ENCODE measurements around the gene CYYR1.

Gene CYYR1

GRCh38 chr21:26451081-26451740 is 121.9 kb downstream of the CYYR1 start:
- H3K27ac ChIP-seq (ENCODE audit: low read length) = no peak overlapping the region
- H3K9ac ChIP-seq (ENCODE audit: low read depth, low read length) = no peak overlapping the region
- H3K4me3 ChIP-seq (ENCODE audit: low read length) = no peak overlapping the region
- H3K36me3 ChIP-seq (ENCODE audit: insufficient read depth, low read depth, low read length) = no peaks in the 10 kb centered on the region
- no peaks in the 10 kb centered on the region for H3K27me3 ChIP-seq (ENCODE audit: insufficient read depth, low read length)
- no peaks in the 10 kb centered on the region for H3K4me1 ChIP-seq (ENCODE audit: insufficient read depth, low read length)
- H3K9me3 ChIP-seq (ENCODE audit: insufficient read depth, low read depth, low read length) = no peaks in the 10 kb centered on the region

GRCh38 chr21:26449161-26449560 is 123.9 kb downstream of the CYYR1 start:
- H3K27me3 ChIP-seq (ENCODE audit: insufficient read depth, low read length) = no peaks in the 10 kb centered on the region
- H3K9ac ChIP-seq (ENCODE audit: low read depth, low read length) = no peak overlapping the region
- H3K27ac ChIP-seq (ENCODE audit: low read length) = no peak overlapping the region
- H3K9me3 ChIP-seq (ENCODE audit: insufficient read depth, low read depth, low read length) = no peaks in the 10 kb centered on the region
- no peaks in the 10 kb centered on the region for H3K4me1 ChIP-seq (ENCODE audit: insufficient read depth, low read length)
- no peak overlapping the region for H3K4me3 ChIP-seq (ENCODE audit: low read length)
- no peaks in the 10 kb centered on the region for H3K36me3 ChIP-seq (ENCODE audit: insufficient read depth, low read depth, low read length)

GRCh38 chr21:26448751-26449150 is 124.3 kb downstream of the CYYR1 start:
- Histone ChIP-seq H3K4me1 (ENCODE audit: insufficient read depth, low read length) (no peaks in the 10 kb centered on the region), H3K4me3 (ENCODE audit: low read length) (no peak overlapping the region), H3K9me3 (ENCODE audit: insufficient read depth, low read depth, low read length) (no peaks in the 10 kb centered on the region), H3K27ac (ENCODE audit: low read length) (no peak overlapping the region), H3K9ac (ENCODE audit: low read depth, low read length) (no peak overlapping the region), H3K36me3 (ENCODE audit: insufficient read depth, low read depth, low read length) (no peaks in the 10 kb centered on the region), H3K27me3 (ENCODE audit: insufficient read depth, low read length) (no peaks in the 10 kb centered on the region)

GRCh38 chr21:26447932-26448475 is 125.1 kb downstream of the CYYR1 start:
- no peak overlapping the region for H3K27ac ChIP-seq (ENCODE audit: low read length)
- no peaks in the 10 kb centered on the region for H3K9me3 ChIP-seq (ENCODE audit: insufficient read depth, low read depth, low read length)
- no peak overlapping the region for H3K9ac ChIP-seq (ENCODE audit: low read depth, low read length)
- no peaks in the 10 kb centered on the region for H3K4me1 ChIP-seq (ENCODE audit: insufficient read depth, low read length)
- no peaks in the 10 kb centered on the region for H3K36me3 ChIP-seq (ENCODE audit: insufficient read depth, low read depth, low read length)
- no peaks in the 10 kb centered on the region for H3K27me3 ChIP-seq (ENCODE audit: insufficient read depth, low read length)
- H3K4me3 ChIP-seq (ENCODE audit: low read length) = no peak overlapping the region

- Histone ChIP-seq H3K27ac (ENCODE audit: low read length) (no peak overlapping the region), H3K4me1 (ENCODE audit: insufficient read depth, low read length) (no peaks in the 10 kb centered on the region), H3K27me3 (ENCODE audit: insufficient read depth, low read length) (no peaks in the 10 kb centered on the region), H3K36me3 (ENCODE audit: insufficient read depth, low read depth, low read length) (no peaks in the 10 kb centered on the region), H3K9me3 (ENCODE audit: insufficient read depth, low read depth, low read length) (no peaks in the 10 kb centered on the region), H3K4me3 (ENCODE audit: low read length) (no peak overlapping the region), H3K9ac (ENCODE audit: low read depth, low read length) (no peak overlapping the region)
Observed at GRCh38 chr21:26445440-26445839, 127.6 kb downstream of the CYYR1 start.

GRCh38 chr21:26444646-26445045 is 128.4 kb downstream of the CYYR1 start:
- H3K36me3 ChIP-seq (ENCODE audit: insufficient read depth, low read depth, low read length) = no peaks in the 10 kb centered on the region
- H3K4me3 ChIP-seq (ENCODE audit: low read length) = no peak overlapping the region
- no peaks in the 10 kb centered on the region for H3K27me3 ChIP-seq (ENCODE audit: insufficient read depth, low read length)
- H3K27ac ChIP-seq (ENCODE audit: low read length) = no peak overlapping the region
- no peak overlapping the region for H3K9ac ChIP-seq (ENCODE audit: low read depth, low read length)
- no peaks in the 10 kb centered on the region for H3K4me1 ChIP-seq (ENCODE audit: insufficient read depth, low read length)
- no peaks in the 10 kb centered on the region for H3K9me3 ChIP-seq (ENCODE audit: insufficient read depth, low read depth, low read length)

GRCh38 chr21:26443867-26444266 is 129.2 kb downstream of the CYYR1 start:
- no peak overlapping the region for H3K27ac ChIP-seq (ENCODE audit: low read length)
- H3K4me1 ChIP-seq (ENCODE audit: insufficient read depth, low read length) = no peaks in the 10 kb centered on the region
- H3K9me3 ChIP-seq (ENCODE audit: insufficient read depth, low read depth, low read length) = no peaks in the 10 kb centered on the region
- H3K36me3 ChIP-seq (ENCODE audit: insufficient read depth, low read depth, low read length) = no peaks in the 10 kb centered on the region
- H3K9ac ChIP-seq (ENCODE audit: low read depth, low read length) = no peak overlapping the region
- no peak overlapping the region for H3K4me3 ChIP-seq (ENCODE audit: low read length)
- H3K27me3 ChIP-seq (ENCODE audit: insufficient read depth, low read length) = no peaks in the 10 kb centered on the region

- no peaks in the 10 kb centered on the region for H3K9me3 ChIP-seq (ENCODE audit: insufficient read depth, low read depth, low read length)
- H3K4me3 ChIP-seq (ENCODE audit: low read length) = no peak overlapping the region
- no peaks in the 10 kb centered on the region for H3K36me3 ChIP-seq (ENCODE audit: insufficient read depth, low read depth, low read length)
- H3K27me3 ChIP-seq (ENCODE audit: insufficient read depth, low read length) = no peaks in the 10 kb centered on the region
- no peak overlapping the region for H3K9ac ChIP-seq (ENCODE audit: low read depth, low read length)
- H3K4me1 ChIP-seq (ENCODE audit: insufficient read depth, low read length) = no peaks in the 10 kb centered on the region; the same call in 1 of the 2 replicates
- H3K27ac ChIP-seq (ENCODE audit: low read length) = no peak overlapping the region
Observed at GRCh38 chr21:26443291-26443690, 129.8 kb downstream of the CYYR1 start.

- H3K36me3 ChIP-seq (ENCODE audit: insufficient read depth, low read depth, low read length) = no peaks in the 10 kb centered on the region
- no peak overlapping the region for H3K27ac ChIP-seq (ENCODE audit: low read length)
- no peak overlapping the region for H3K9ac ChIP-seq (ENCODE audit: low read depth, low read length)
- no peaks in the 10 kb centered on the region for H3K9me3 ChIP-seq (ENCODE audit: insufficient read depth, low read depth, low read length)
- H3K4me1 ChIP-seq (ENCODE audit: insufficient read depth, low read length) = no peaks in the 10 kb centered on the region; the same call in 1 of the 2 replicates
- no peaks in the 10 kb centered on the region for H3K27me3 ChIP-seq (ENCODE audit: insufficient read depth, low read length)
- no peak overlapping the region for H3K4me3 ChIP-seq (ENCODE audit: low read length)
Observed at GRCh38 chr21:26441149-26441548, 131.9 kb downstream of the CYYR1 start.

- no peak overlapping the region for H3K27ac ChIP-seq (ENCODE audit: low read length)
Observed at GRCh38 chr21:26438976-26439375, 134.1 kb downstream of the CYYR1 start.

GRCh38 chr21:26437326-26438009 is 135.6 kb downstream of the CYYR1 start:
- no peak overlapping the region for H3K27ac ChIP-seq (ENCODE audit: low read length)
- no peak overlapping the region for H3K9ac ChIP-seq (ENCODE audit: low read depth, low read length)
- H3K4me1 ChIP-seq (ENCODE audit: insufficient read depth, low read length) = no peaks in the 10 kb centered on the region; the same call in 1 of the 2 replicates
- no peak overlapping the region for H3K4me3 ChIP-seq (ENCODE audit: low read length)
- H3K27me3 ChIP-seq (ENCODE audit: insufficient read depth, low read length) = no peaks in the 10 kb centered on the region
- no peaks in the 10 kb centered on the region for H3K9me3 ChIP-seq (ENCODE audit: insufficient read depth, low read depth, low read length)
- H3K36me3 ChIP-seq (ENCODE audit: insufficient read depth, low read depth, low read length) = no peaks in the 10 kb centered on the region

More at GRCh38 chr21:26438976-26439375, 134.1 kb downstream of the CYYR1 start:
- H3K9me3 ChIP-seq (ENCODE audit: insufficient read depth, low read depth, low read length) = no peaks in the 10 kb centered on the region
- no peaks in the 10 kb centered on the region for H3K27me3 ChIP-seq (ENCODE audit: insufficient read depth, low read length)
- no peaks in the 10 kb centered on the region; the same call in 1 of the 2 replicates for H3K4me1 ChIP-seq (ENCODE audit: insufficient read depth, low read length)
- no peaks in the 10 kb centered on the region for H3K36me3 ChIP-seq (ENCODE audit: insufficient read depth, low read depth, low read length)
- no peak overlapping the region for H3K9ac ChIP-seq (ENCODE audit: low read depth, low read length)
- H3K4me3 ChIP-seq (ENCODE audit: low read length) = no peak overlapping the region

- H3K9ac ChIP-seq (ENCODE audit: low read depth, low read length) = no peak overlapping the region
Observed at GRCh38 chr21:26433386-26433785, 139.7 kb downstream of the CYYR1 start.

More at GRCh38 chr21:26433386-26433785, 139.7 kb downstream of the CYYR1 start:
- Histone ChIP-seq H3K9me3 (ENCODE audit: insufficient read depth, low read depth, low read length) (no peaks in the 10 kb centered on the region), H3K27ac (ENCODE audit: low read length) (no peak overlapping the region), H3K4me3 (ENCODE audit: low read length) (no peak overlapping the region), H3K4me1 (ENCODE audit: insufficient read depth, low read length) (no peaks in the 10 kb centered on the region; the same call in 1 of the 2 replicates), H3K36me3 (ENCODE audit: insufficient read depth, low read depth, low read length) (no peaks in the 10 kb centered on the region), H3K27me3 (ENCODE audit: insufficient read depth, low read length) (no peaks in the 10 kb centered on the region)
